ENCODE results near the gene PDE3B. TPM values are rescaled to one million over a fixed set of nuclear protein-coding genes. Genes with fewer than 3 reads are reported as not detected.

Gene PDE3B
- total and polyA plus RNA-seq, 9 of the 15 experiments (the other 6 are each of a cell fraction or from before 2014, with no cell fraction given): 2.3 to 22.5 (median 12.2) TPM

GRCh38 chr11:14668731-14669301, 25.2 kb downstream of the PDE3B start (continued):
- TF ChIP-seq ZNF589 (CRISPR knock-in tag; IDR thresholded peaks at IDR 0.05; ENCODE audit: low read depth) (no peak), ZNF217 (CRISPR knock-in tag; IDR thresholded peaks at IDR 0.05) (no peak), NCOA2 (IDR thresholded peaks at IDR 0.05; ENCODE audit: partially characterized antibody in 2 of 2) (no peak), NCOA6 (IDR thresholded peaks at IDR 0.05) (no peak), L3MBTL2 (IDR thresholded peaks at IDR 0.05) (peak; percentile 39; the same call in 1 of the 2 replicates), RREB1 (CRISPR knock-in tag; IDR thresholded peaks at IDR 0.05) (no peak), KDM5B (IDR thresholded peaks at IDR 0.05; ENCODE audit: insufficient replicate concordance, low read depth, low read length) (no peak), SAP30 (IDR thresholded peaks at IDR 0.05; ENCODE audit: borderline replicate concordance, insufficient read depth, low read depth, low read length, poor library complexity, severe bottlenecking) (no peak), FOS (IDR thresholded peaks at IDR 0.05; ENCODE audit: extremely low read depth, insufficient read length) (no peak), ZNF785 (CRISPR knock-in tag; IDR thresholded peaks at IDR 0.05) (no peak), ZNF121 (CRISPR knock-in tag; conservative IDR thresholded peaks at IDR 0.05) (no peak), VEZF1 (CRISPR knock-in tag; IDR thresholded peaks at IDR 0.05) (no peak), HNRNPK (IDR thresholded peaks at IDR 0.05; ENCODE audit: low read depth, low read length, poor library complexity, severe bottlenecking) (no peak), ESRRB (CRISPR knock-in tag; IDR thresholded peaks at IDR 0.05; ENCODE audit: borderline replicate concordance) (no peak), TCF7L2 (IDR thresholded peaks at IDR 0.05; ENCODE audit: low read depth, low read length) (no peak)
- TF ChIP-seq, protein P1, sequence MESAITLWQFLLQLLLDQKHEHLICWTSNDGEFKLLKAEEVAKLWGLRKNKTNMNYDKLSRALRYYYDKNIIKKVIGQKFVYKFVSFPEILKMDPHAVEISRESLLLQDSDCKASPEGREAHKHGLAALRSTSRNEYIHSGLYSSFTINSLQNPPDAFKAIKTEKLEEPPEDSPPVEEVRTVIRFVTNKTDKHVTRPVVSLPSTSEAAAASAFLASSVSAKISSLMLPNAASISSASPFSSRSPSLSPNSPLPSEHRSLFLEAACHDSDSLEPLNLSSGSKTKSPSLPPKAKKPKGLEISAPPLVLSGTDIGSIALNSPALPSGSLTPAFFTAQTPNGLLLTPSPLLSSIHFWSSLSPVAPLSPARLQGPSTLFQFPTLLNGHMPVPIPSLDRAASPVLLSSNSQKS (CRISPR knock-in tag; IDR thresholded peaks at IDR 0.05): no peak
- TF ChIP-seq, protein P2, sequence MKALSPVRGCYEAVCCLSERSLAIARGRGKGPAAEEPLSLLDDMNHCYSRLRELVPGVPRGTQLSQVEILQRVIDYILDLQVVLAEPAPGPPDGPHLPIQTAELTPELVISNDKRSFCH (CRISPR knock-in tag; IDR thresholded peaks at IDR 0.05): no peak
- TF ChIP-seq, protein P2 (tag; IDR thresholded peaks at IDR 0.05): no peak
- TF ChIP-seq, protein P3, sequence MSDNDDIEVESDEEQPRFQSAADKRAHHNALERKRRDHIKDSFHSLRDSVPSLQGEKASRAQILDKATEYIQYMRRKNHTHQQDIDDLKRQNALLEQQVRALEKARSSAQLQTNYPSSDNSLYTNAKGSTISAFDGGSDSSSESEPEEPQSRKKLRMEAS (CRISPR knock-in tag; IDR thresholded peaks at IDR 0.05): no peak

Data from K562 (cell line).